H1 (cell line): ENCODE results near the gene GATD1. TPM values are rescaled to one million over a fixed set of nuclear protein-coding genes. Genes with fewer than 3 reads are reported as not detected.

Source experiments
- CTCF ChIA-PET: fragments of 300-600 bp; sonication (Branson Sonifier 250); formaldehyde crosslinking; loops from one replicate; lab custom pipeline; 2021; ENCODE audit not compliant: partially characterized antibody; lab: Charles Lee
- POLR2A ChIA-PET: fragments of 300-600 bp; sonication (Branson Sonifier 250); formaldehyde crosslinking; loops from one replicate; lab custom pipeline; 2021; ENCODE audit warnings: inconsistent platforms; ENCODE audit not compliant: partially characterized antibody; lab: Charles Lee
- DNase-seq, 2 experiments: peaks; one replicate each; pipeline versions ENCODE4 v3.0.0 to v3.0.0-alpha.2; 2010 to 2022; ENCODE audit warnings: low spot score in 2 of 2, low read depth in 1 of 2, mixed read lengths in 1 of 2
- FAIRE-seq: peaks from 2 replicates; lab custom pipeline; 2011; peaks lifted over from hg19 to GRCh38; lab: Jason Lieb, UNC
- H2AFZ ChIP-seq: 2 replicates; pipeline ENCODE4 v1.8.1; 2012; ENCODE audit warnings: low read length, inconsistent platforms
- H2AK5ac ChIP-seq: 2 replicates; pipeline ENCODE4 v1.6.1; 2013; ENCODE audit warnings: low read depth, low read length
- H2BK120ac ChIP-seq: replicated peaks from 2 replicates; pipeline ENCODE3; 2013; ENCODE audit warnings: low read depth, low read length, inconsistent platforms
- H2BK12ac ChIP-seq: 2 replicates; pipeline ENCODE4 v1.6.1; 2013; ENCODE audit warnings: low read depth, low read length
- H2BK15ac ChIP-seq: 2 replicates; pipeline ENCODE4 v1.6.1; 2013; ENCODE audit warnings: low read length
- H2BK20ac ChIP-seq: 2 replicates; pipeline ENCODE4 v1.6.1; 2013; ENCODE audit warnings: low read length
- H2BK5ac ChIP-seq: 2 replicates; pipeline ENCODE4 v1.6.1; 2013; ENCODE audit warnings: low read depth, low read length
- H3K14ac ChIP-seq: 2 replicates; pipeline ENCODE4 v1.6.1; 2013; ENCODE audit warnings: inconsistent platforms; ENCODE audit not compliant: insufficient read length
- H3K18ac ChIP-seq: 2 replicates; pipeline ENCODE4 v1.6.1; 2013; ENCODE audit warnings: low read length; ENCODE audit errors: extremely low read depth
- H3K23ac ChIP-seq: 2 replicates; pipeline ENCODE4 v1.6.1; 2013; ENCODE audit warnings: inconsistent platforms; ENCODE audit not compliant: insufficient read length
- H3K23me2 ChIP-seq: 2 replicates; pipeline ENCODE4 v1.6.1; 2013; ENCODE audit warnings: low read depth, low read length
- H3K27ac ChIP-seq: 2 replicates; pipeline ENCODE4 v1.6.1; 2011; ENCODE audit warnings: low read depth, low read length, inconsistent platforms
- H3K27me3 ChIP-seq, 4 experiments: replicated peaks in 1 of 4; 1 replicate in 1 of 4; 2 replicates in 3 of 4; pipeline versions ENCODE4 v1.6.1 to v1.8.1; 2011 to 2013; ENCODE audit warnings: low read length in 3 of 4, mild to moderate bottlenecking in 3 of 4, inconsistent platforms in 2 of 4, mixed read lengths in 2 of 4, moderate library complexity in 1 of 4; ENCODE audit not compliant: control insufficient read depth in 3 of 4, insufficient read depth in 3 of 4; ENCODE audit errors: extremely low read depth in 1 of 4
- H3K36me3 ChIP-seq, 4 experiments: 2 replicates each; pipeline versions ENCODE4 v1.6.1 to v1.8.1; 2011 to 2013; ENCODE audit warnings: mild to moderate bottlenecking in 4 of 4, low read length in 3 of 4, moderate library complexity in 2 of 4, control low read depth in 1 of 4, inconsistent platforms in 1 of 4; ENCODE audit not compliant: insufficient read depth in 4 of 4, control insufficient read depth in 2 of 4
- H3K4ac ChIP-seq: replicated peaks from 2 replicates; pipeline ENCODE3; 2013; ENCODE audit warnings: low read length, low read depth, mixed read lengths, inconsistent platforms; ENCODE audit not compliant: insufficient read length
- H3K4me1 ChIP-seq, 4 experiments: replicated peaks in 1 of 4; 1 replicate in 1 of 4; 2 replicates in 3 of 4; pipeline versions ENCODE4 v1.6.1 to v1.8.1; 2011 to 2013; ENCODE audit warnings: low read length in 3 of 4, inconsistent platforms in 2 of 4, mixed read lengths in 1 of 4; ENCODE audit not compliant: insufficient read depth in 4 of 4, control insufficient read depth in 3 of 4
- H3K4me2 ChIP-seq, 2 experiments: 2 replicates each; pipeline versions ENCODE4 v1.6.1 to v1.8.1; 2011 to 2013; ENCODE audit warnings: low read depth in 2 of 2, low read length in 2 of 2, control low read depth in 1 of 2, inconsistent platforms in 1 of 2, mild to moderate bottlenecking in 1 of 2; ENCODE audit not compliant: insufficient read depth in 1 of 2
- H3K4me3 ChIP-seq, 4 experiments: fragments of 200-600, 300-600 bp in 1 of 4; sonication (generic), shearing (Covaris generic), sonication (Bioruptor Twin) in 1 of 4; 2 replicates each; pipeline versions ENCODE4 v1.5.1 to v1.8.1; 2011 to 2016; ENCODE audit warnings: low read length in 4 of 4, low read depth in 3 of 4, control low read depth in 2 of 4, inconsistent platforms in 2 of 4, mild to moderate bottlenecking in 2 of 4, mixed read lengths in 1 of 4, moderate library complexity in 1 of 4; ENCODE audit not compliant: insufficient read depth in 2 of 4; ENCODE audit errors: extremely low read depth in 1 of 4
- H3K56ac ChIP-seq: replicated peaks from 2 replicates; pipeline ENCODE3; 2013; ENCODE audit warnings: low read depth, mild to moderate bottlenecking, mixed read lengths, low read length, inconsistent platforms; ENCODE audit not compliant: insufficient read length
- H3K79me1 ChIP-seq: 2 replicates; pipeline ENCODE4 v1.6.1; 2013; ENCODE audit warnings: low read depth, low read length, control low read depth
- H3K79me2 ChIP-seq, 2 experiments: 2 replicates each; pipeline versions ENCODE4 v1.6.1 to v1.8.1; 2012 to 2013; ENCODE audit warnings: low read length in 2 of 2, mild to moderate bottlenecking in 2 of 2, inconsistent platforms in 1 of 2; ENCODE audit not compliant: insufficient read depth in 2 of 2, control insufficient read depth in 1 of 2
- H3K9ac ChIP-seq, 4 experiments: replicated peaks in 1 of 4; 1 replicate in 1 of 4; 2 replicates in 3 of 4; pipeline versions ENCODE4 v1.6.1 to v1.8.1; 2011 to 2013; ENCODE audit warnings: low read depth in 3 of 4, low read length in 3 of 4, control low read depth in 2 of 4, mild to moderate bottlenecking in 2 of 4, moderate library complexity in 2 of 4, inconsistent platforms in 1 of 4; ENCODE audit errors: extremely low read depth in 1 of 4
- H3K9me3 ChIP-seq, 2 experiments: 2 replicates each; pipeline versions ENCODE4 v1.6.1 to v1.8.1; 2012 to 2013; ENCODE audit warnings: mild to moderate bottlenecking in 2 of 2, moderate library complexity in 2 of 2, control low read depth in 1 of 2, inconsistent platforms in 1 of 2, low read depth in 1 of 2, low read length in 1 of 2, mixed read lengths in 1 of 2; ENCODE audit not compliant: insufficient read depth in 2 of 2
- H4K20me1 ChIP-seq, 2 experiments: replicated peaks in 1 of 2; 2 replicates each; pipeline versions ENCODE3 to v1.8.1; 2011 to 2013; ENCODE audit warnings: inconsistent platforms in 2 of 2, low read length in 2 of 2, mild to moderate bottlenecking in 1 of 2; ENCODE audit not compliant: insufficient read depth in 2 of 2, control insufficient read depth in 1 of 2
- H4K5ac ChIP-seq: 2 replicates; pipeline ENCODE4 v1.6.1; 2013; ENCODE audit warnings: low read length, low read depth, mixed read lengths, inconsistent platforms; ENCODE audit not compliant: insufficient read length
- H4K8ac ChIP-seq: 2 replicates; pipeline ENCODE4 v1.8.0; 2013; ENCODE audit warnings: mild to moderate bottlenecking, moderate library complexity, low read length, inconsistent platforms; ENCODE audit not compliant: insufficient read depth; ENCODE audit errors: extremely low read depth
- H4K91ac ChIP-seq: replicated peaks from 2 replicates; pipeline ENCODE3; 2013; ENCODE audit warnings: low read length, mixed read lengths, inconsistent platforms; ENCODE audit not compliant: insufficient read length
- CHD1 ChIP-seq: IDR thresholded peaks from 2 replicates; pipeline ENCODE4 v1.6.1; 2012; ENCODE audit warnings: low read depth, low read length, improper control_type of control experiment
- HDAC2 ChIP-seq, 2 experiments: fragments of 300-600 bp in 1 of 2; sonication (generic) in 1 of 2; IDR thresholded peaks; 2 replicates each; pipeline ENCODE4 v1.6.1; 2011 to 2012; ENCODE audit warnings: low read depth in 2 of 2, low read length in 2 of 2, mild to moderate bottlenecking in 2 of 2, moderate library complexity in 2 of 2, borderline replicate concordance in 1 of 2, inconsistent platforms in 1 of 2
- KDM4A ChIP-seq: IDR thresholded peaks from one replicate; pipeline ENCODE4 v1.7.1; 2012; ENCODE audit warnings: low read depth, mild to moderate bottlenecking, moderate library complexity, low read length, inconsistent platforms; ENCODE audit not compliant: severe bottlenecking
- POLR2A ChIP-seq, 2 experiments: IDR thresholded peaks; 1 replicate in 1 of 2; 2 replicates in 1 of 2; pipeline ENCODE4 v1.6.1; 2011; ENCODE audit warnings: low read depth in 2 of 2, low read length in 2 of 2, mild to moderate bottlenecking in 2 of 2; ENCODE audit errors: control extremely low read depth in 1 of 2
- RNF2 ChIP-seq: fragments of 200-900, 300-1000 bp; sonication (generic); IDR thresholded peaks from 2 replicates; pipeline ENCODE4 v1.7.1; 2016; ENCODE audit warnings: borderline replicate concordance, low read depth, mild to moderate bottlenecking, antibody characterized with exemption, low read length; ENCODE audit not compliant: poor library complexity, severe bottlenecking; ENCODE audit errors: missing control alignments
- SP2 ChIP-seq: IDR thresholded peaks from 2 replicates; pipeline ENCODE4 v1.6.1; 2012; ENCODE audit warnings: mild to moderate bottlenecking, low read length, inconsistent platforms
- TAF7 ChIP-seq: optimal IDR thresholded peaks from 2 replicates; pipeline ENCODE3; 2011; ENCODE audit warnings: low read depth, mild to moderate bottlenecking, inconsistent platforms, low read length, moderate library complexity, borderline replicate concordance
- ZNF274 ChIP-seq: IDR thresholded peaks from 2 replicates; pipeline ENCODE4 v1.7.0; 2012; ENCODE audit warnings: low read length, borderline replicate concordance; ENCODE audit errors: extremely low read depth
- WGBS, 2 experiments: shearing (Covaris generic) in 1 of 2; methylation state at CpG; one replicate each; pipeline versions ENCODE4 v1.1.6 to v1.1.7; 2013 to 2015; ENCODE audit warnings: low lambda C conversion rate in 2 of 2, mixed read lengths in 2 of 2, inconsistent platforms in 1 of 2, low coverage in 1 of 2, missing lambda C conversion rate in 1 of 2; ENCODE audit not compliant: insufficient replicate concordance in 2 of 2, insufficient coverage in 1 of 2, insufficient read length in 1 of 2; ENCODE audit errors: extremely low coverage in 1 of 2, missing lambda C conversion rate in 1 of 2; 5-methylcytosine and 5-hydroxymethylcytosine counted together
- polyA plus RNA-seq, 7 experiments: library from polyadenylated mRNA; depleted of rRNA in 3 of 7; stranded (reverse) in 5 of 7; unstranded in 2 of 7; fragments of >200 nt in 5 of 7; fragments of 200-250 nt in 2 of 7; gene quantifications; 1 replicate in 5 of 7; 2 replicates in 1 of 7; 4 replicates in 1 of 7; pipeline versions ENCODE4 v1.2.1 to v1.2.3, GENCODE V29; 2011 to 2013; ENCODE audit warnings: missing spikeins in 2 of 7, mixed read lengths in 2 of 7
- total RNA-seq: library from RNA; stranded (reverse); fragmentation: NEBNext Ultra II Directional; extraction: Animal tissue kit (Norgen Biotek cat#: 25700); gene quantifications from 2 replicates; pipeline ENCODE4 v1.2.1, GENCODE V29; 2021
- TF ChIP-seq, protein P1 (sequence below): IDR thresholded peaks from 2 replicates; pipeline ENCODE4 v1.6.1; 2012; ENCODE audit warnings: inconsistent platforms

Gene GATD1
- total and polyA plus RNA-seq, 2 of the 8 experiments (the other 6 are each of a cell fraction or from before 2014, with no cell fraction given): 47.5 to 54.8 TPM

DNA sequence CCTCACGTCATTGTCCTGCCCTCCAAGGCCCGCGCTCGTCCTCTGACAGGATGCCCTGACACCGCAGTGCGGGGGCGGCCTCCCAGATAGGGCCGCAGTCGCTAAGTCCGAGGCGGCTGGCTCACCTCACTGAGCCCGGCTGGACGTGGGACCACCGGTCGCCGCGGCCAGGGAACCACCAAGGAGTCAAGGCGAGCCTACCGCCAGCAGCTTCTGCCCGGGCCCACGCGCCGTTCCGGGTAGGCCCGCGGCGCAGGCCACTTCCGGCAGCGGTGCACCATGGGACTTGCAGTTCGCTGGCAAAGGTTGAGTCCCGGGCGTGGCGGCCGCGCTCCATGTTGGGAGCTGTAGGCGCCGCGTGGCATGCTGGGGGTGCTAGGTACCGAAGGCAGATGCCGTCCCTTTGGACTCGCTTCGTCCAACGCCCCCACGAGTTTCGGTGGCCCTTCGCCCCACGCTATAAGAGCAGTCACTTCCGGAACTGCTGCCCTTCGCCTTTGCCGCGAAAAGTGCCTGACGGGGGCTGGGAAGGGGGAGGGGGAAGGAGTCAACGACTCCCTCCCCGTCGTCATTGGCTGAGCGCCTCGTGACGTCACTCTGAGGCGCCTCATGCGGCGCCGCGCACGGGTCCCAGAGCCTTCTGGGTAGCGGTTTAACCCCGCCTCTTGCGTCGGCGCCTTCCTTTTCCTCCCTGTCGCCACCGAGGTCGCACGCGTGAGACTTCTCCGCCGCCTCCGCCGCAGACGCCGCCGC lies 32.2 kb upstream of the GATD1 start, which contains the start of gene RPLP2:
TSS of gene RPLP2 (plus strand) at position 681 of the 753 bp plus-strand sequence. CDS start 268 bp downstream, outside the sequence.
- Histone ChIP-seq H3K23ac (no peak within 1 kb of the TSS), H2AK5ac (peak within 1 kb of the TSS; percentile 53; the same call in 1 of the 2 replicates), H3K9ac (peak within 1 kb of the TSS; percentile 82 to 99 (median 97)), H3K36me3 (peaks cover 16 to 29% (median 26%) of the 10 kb centered on the region in 4 experiments), H2BK20ac (peak within 1 kb of the TSS; percentile 92; the same call in 1 of the 2 replicates), H2BK12ac (peak within 1 kb of the TSS; percentile 100), H2BK120ac (peak within 1 kb of the TSS; percentile 98), H3K4me3 (peak within 1 kb of the TSS; percentile 66 to 100 (median 90)), H4K20me1 (peaks cover 10 to 20% of the 10 kb centered on the region in 2 experiments), H2BK5ac (peak within 1 kb of the TSS; percentile 100), H3K4me2 (peak within 1 kb of the TSS; percentile 91 to 92), H3K4ac (peak within 1 kb of the TSS; percentile 86), H4K5ac (peak within 1 kb of the TSS; percentile 100), H3K27me3 (no peaks in the 10 kb centered on the region), H3K27ac (peak within 1 kb of the TSS; percentile 99), H4K91ac (peak within 1 kb of the TSS; percentile 99), H3K18ac (peak within 1 kb of the TSS; percentile 100), H3K14ac (no peak within 1 kb of the TSS), H4K8ac (peak within 1 kb of the TSS; percentile 100), H3K56ac (peak within 1 kb of the TSS; percentile 99), H2AFZ (peak within 1 kb of the TSS; percentile 96; the same call in 1 of the 2 replicates), H3K9me3 (no peaks in the 10 kb centered on the region), H3K23me2 (peaks cover 11% of the 10 kb centered on the region; the same call in 1 of the 2 replicates), H3K79me1 (no peaks in the 10 kb centered on the region), H3K4me1 (peaks cover 0 to 10% (median 3%) of the 10 kb centered on the region in 4 experiments; a peak in 4 of 7 replicates), H3K79me2 (peaks cover 7 to 32% of the 10 kb centered on the region in 2 experiments; a peak in 3 of 4 replicates), H2BK15ac (peak within 1 kb of the TSS; percentile 99)
- ChIA-PET POLR2A (interaction anchor here (0.5 to 53.0 kb wide), 18 partner anchors 11 to 515 kb away, joined by 3 to 1917 read pairs (median 4); partner anchors contain the start of genes CD151, CEND1, CRACR2B and GATD1), CTCF (interaction anchor here (1.6 kb wide), 1 partner anchor 20 kb away, joined by 3 read pairs; no protein-coding TSS in a partner anchor)
- FAIRE-seq: no peak
- DNase-seq: peak; percentile 80 to 100
- 2% methylated on average over 54 of the region's 81 CpGs; no CpG with 5 or more reads in 1 of the 2 experiments for WGBS, 2 experiments
- TF ChIP-seq CHD1 (no peak), POLR2A (IDR thresholded peaks at IDR 0.05; ENCODE audit: control extremely low read depth in 1 of 2, low read depth in 2 of 2, low read length in 2 of 2) (peak in 1 of 2 experiments; percentile 90; a peak in 2 of 3 replicates), RNF2 (no peak), SP2 (no peak), TAF7 (peak; percentile 98), KDM4A (peak; percentile 100), ZNF274 (no peak), HDAC2 (IDR thresholded peaks at IDR 0.05; ENCODE audit: borderline replicate concordance in 1 of 2, low read depth in 2 of 2, low read length in 2 of 2) (0 out of 4 replicates have a peak, but pooled peaks of 1 of the 2 experiments have one; percentile 43)
- TF ChIP-seq, protein P1, sequence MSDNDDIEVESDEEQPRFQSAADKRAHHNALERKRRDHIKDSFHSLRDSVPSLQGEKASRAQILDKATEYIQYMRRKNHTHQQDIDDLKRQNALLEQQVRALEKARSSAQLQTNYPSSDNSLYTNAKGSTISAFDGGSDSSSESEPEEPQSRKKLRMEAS: peak; percentile 84
